ENCODE data around the gene TMED7.

Gene TMED7

GRCh38 chr5:115605436-115605835, 20.4 kb downstream of the TMED7 start:
- no peak for TF ChIP-seq MAX (IDR thresholded peaks at IDR 0.05)
- TF ChIP-seq CREB1 (IDR thresholded peaks at IDR 0.05; ENCODE audit: low read depth), result no peak
- TF ChIP-seq TAF1 (IDR thresholded peaks at IDR 0.05; ENCODE audit: low read depth), result no peak
- no peak for TF ChIP-seq USF1 (IDR thresholded peaks at IDR 0.05)
- TF ChIP-seq YY1 (IDR thresholded peaks at IDR 0.05; ENCODE audit: low read depth), result no peak
- no peak for TF ChIP-seq TCF12 (IDR thresholded peaks at IDR 0.05; ENCODE audit: low read depth)
- TF ChIP-seq EGR1 (IDR thresholded peaks at IDR 0.05), result no peak
- no peak for TF ChIP-seq TEAD4 (IDR thresholded peaks at IDR 0.05)
- no peak for TF ChIP-seq NFIC (IDR thresholded peaks at IDR 0.05)
- no peak for TF ChIP-seq FOXM1 (IDR thresholded peaks at IDR 0.05; ENCODE audit: borderline replicate concordance, low read depth)
- TF ChIP-seq EP300 (IDR thresholded peaks at IDR 0.05; ENCODE audit: borderline replicate concordance), result no peak
- no peak for TF ChIP-seq REST (IDR thresholded peaks at IDR 0.05; ENCODE audit: low read depth)
- no peak for TF ChIP-seq CEBPB (IDR thresholded peaks at IDR 0.05)
- no peak for TF ChIP-seq RAD21 (IDR thresholded peaks at IDR 0.05; ENCODE audit: low read depth)
- no peak for TF ChIP-seq ZBTB7A (IDR thresholded peaks at IDR 0.05; ENCODE audit: low read depth)

- TF ChIP-seq TCF12 (IDR thresholded peaks at IDR 0.05; ENCODE audit: low read depth), result no peak
Observed at GRCh38 chr5:115602591-115603125, 23.2 kb downstream of the TMED7 start.

- no peak for TF ChIP-seq NFIC (IDR thresholded peaks at IDR 0.05)
- TF ChIP-seq ZBTB7A (IDR thresholded peaks at IDR 0.05; ENCODE audit: low read depth), result peak; percentile 36; the same call in 1 of the 2 replicates
Observed at GRCh38 chr5:115601701-115602590, 23.9 kb downstream of the TMED7 start, which contains the start of gene TICAM2. TSS of gene TICAM2 (minus strand) at chr5:115602479. CDS start at chr5:115581256, 21,223 bp downstream.

GRCh38 chr5:115600766-115601165, 25.1 kb downstream of the TMED7 start:
- no peak for TF ChIP-seq EGR1 (IDR thresholded peaks at IDR 0.05)
- no peak for TF ChIP-seq MAX (IDR thresholded peaks at IDR 0.05)
- TF ChIP-seq YY1 (IDR thresholded peaks at IDR 0.05; ENCODE audit: low read depth), result no peak
- TF ChIP-seq USF1 (IDR thresholded peaks at IDR 0.05), result no peak
- TF ChIP-seq TCF12 (IDR thresholded peaks at IDR 0.05; ENCODE audit: low read depth), result no peak
- TF ChIP-seq CREB1 (IDR thresholded peaks at IDR 0.05; ENCODE audit: low read depth), result no peak
- no peak for TF ChIP-seq TAF1 (IDR thresholded peaks at IDR 0.05; ENCODE audit: low read depth)

- TF ChIP-seq EP300 (IDR thresholded peaks at IDR 0.05; ENCODE audit: borderline replicate concordance) (no peak), ZBTB7A (IDR thresholded peaks at IDR 0.05; ENCODE audit: low read depth) (no peak), USF1 (IDR thresholded peaks at IDR 0.05) (no peak), NFIC (IDR thresholded peaks at IDR 0.05) (no peak), RAD21 (IDR thresholded peaks at IDR 0.05; ENCODE audit: low read depth) (no peak), TCF12 (IDR thresholded peaks at IDR 0.05; ENCODE audit: low read depth) (no peak), YY1 (IDR thresholded peaks at IDR 0.05; ENCODE audit: low read depth) (no peak), TAF1 (IDR thresholded peaks at IDR 0.05; ENCODE audit: low read depth) (no peak), EGR1 (IDR thresholded peaks at IDR 0.05) (no peak), CREB1 (IDR thresholded peaks at IDR 0.05; ENCODE audit: low read depth) (no peak), CEBPB (IDR thresholded peaks at IDR 0.05) (no peak), TEAD4 (IDR thresholded peaks at IDR 0.05) (no peak), MAX (IDR thresholded peaks at IDR 0.05) (no peak), REST (IDR thresholded peaks at IDR 0.05; ENCODE audit: low read depth) (no peak), FOXM1 (IDR thresholded peaks at IDR 0.05; ENCODE audit: borderline replicate concordance, low read depth) (no peak)
Observed at GRCh38 chr5:115599924-115600323, 25.9 kb downstream of the TMED7 start.

Data from Ishikawa (cell line).